ENCODE results near the gene ING3.

Gene ING3

DNA sequence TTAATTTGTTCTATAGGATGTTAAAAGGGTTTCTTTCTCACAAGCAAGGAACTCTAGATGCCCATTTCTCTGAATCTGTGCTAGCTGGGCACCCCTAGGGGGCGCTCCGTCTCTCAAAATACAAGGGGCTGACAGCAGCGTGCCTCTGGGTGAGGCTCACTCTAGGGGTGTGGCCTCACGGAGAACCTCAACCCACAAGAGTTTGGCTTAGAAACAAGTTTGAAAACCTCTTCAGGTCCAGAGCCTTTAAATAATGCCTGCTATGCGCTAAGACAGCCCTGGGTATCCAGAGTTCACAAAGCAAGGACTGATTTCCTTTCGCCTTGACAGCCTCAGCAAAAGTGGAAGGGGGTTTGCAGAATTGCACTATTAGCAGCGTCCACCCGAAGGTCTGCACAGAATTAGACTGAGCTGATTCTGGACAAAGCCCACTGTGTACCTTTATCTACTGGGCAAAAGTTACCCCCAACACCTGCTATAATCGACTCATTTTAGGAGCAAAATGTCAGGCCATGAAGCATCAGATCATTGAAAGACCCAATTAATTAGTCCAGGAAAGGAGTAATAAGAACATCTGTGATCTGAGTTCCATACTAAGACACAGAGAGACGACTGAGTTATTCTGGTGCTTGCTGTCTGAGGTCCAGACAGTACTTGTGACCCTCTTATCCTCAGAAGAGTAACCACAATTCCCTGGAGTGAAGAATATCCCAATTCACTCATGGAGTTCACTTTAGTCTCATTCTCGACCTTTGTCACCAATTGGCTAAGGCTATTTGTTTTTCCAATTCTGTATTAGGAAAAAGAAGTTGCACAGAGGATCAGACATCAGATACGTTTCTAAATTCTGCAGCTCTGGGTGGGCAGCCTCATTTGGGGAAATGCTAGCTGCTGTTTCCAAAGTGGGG is 37.4 kb downstream of the ING3 start:
- Histone ChIP-seq H3K27ac (ENCODE audit: low read depth, low read length) (peak overlapping the region; percentile 46), H3K4me1 (ENCODE audit: control insufficient read depth in 1 of 2, insufficient read depth in 2 of 2, low read length in 2 of 2) (peaks cover 7 to 16% of the 10 kb centered on the region in 2 donors), H3K27me3 (ENCODE audit: control insufficient read depth in 1 of 2, insufficient read depth in 2 of 2, low read length in 2 of 2) (peaks cover 4 to 8% of the 10 kb centered on the region in 2 donors), H3K36me3 (ENCODE audit: control insufficient read depth in 1 of 2, insufficient read depth in 2 of 2, low read length in 2 of 2) (no peaks in the 10 kb centered on the region), H3K9ac (ENCODE audit: low read depth in 1 of 2, low read length in 2 of 2) (peak overlapping the region; percentile 63 to 79), H3K4me3 (ENCODE audit: low read depth in 1 of 2, low read length in 2 of 2) (peak overlapping the region; percentile 68 to 74), H3K9me3 (ENCODE audit: control insufficient read depth in 1 of 2, low read length in 2 of 2) (no peaks in the 10 kb centered on the region)

DNA sequence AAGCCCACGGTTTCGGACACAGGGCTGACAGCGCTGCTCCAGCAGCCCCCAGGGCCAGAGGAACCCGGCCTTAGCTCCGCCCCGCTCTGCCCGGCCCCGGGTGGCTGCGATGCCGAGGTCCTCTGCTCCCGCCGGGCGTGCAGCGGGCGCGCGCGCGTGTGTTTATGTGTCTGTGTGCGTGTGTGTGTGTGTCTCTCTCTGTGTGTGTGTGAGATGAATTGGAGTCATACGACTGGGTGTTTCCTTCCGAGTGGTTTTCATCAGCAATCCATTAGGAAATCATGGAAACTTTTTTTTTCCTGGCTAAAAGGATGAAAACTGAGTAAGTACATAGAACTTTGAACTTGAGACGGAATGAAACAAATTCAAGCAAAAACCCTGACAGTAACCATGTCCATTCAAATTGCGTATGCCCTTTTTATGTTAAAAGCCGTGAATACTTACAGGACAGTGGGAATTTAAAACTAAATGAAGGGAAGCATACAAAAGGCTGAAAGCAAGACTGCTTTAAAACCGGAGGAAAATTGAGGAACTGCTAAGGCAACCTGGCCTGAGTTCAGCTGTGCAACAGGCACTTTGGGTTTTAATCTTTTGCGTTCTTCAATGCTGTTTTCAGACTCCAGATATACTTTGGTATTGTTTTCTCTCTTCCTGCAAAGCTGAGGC is 38.1 kb downstream of the ING3 start, which contains the start of gene CPED1:
CPED1 (plus strand) TSS at position 121 of the 666 bp plus-strand sequence. CDS start 911 bp downstream, outside the sequence.
- H3K27ac ChIP-seq (ENCODE audit: low read depth, low read length), result peak within 1 kb of the TSS; percentile 86
- H3K9me3 ChIP-seq (ENCODE audit: control insufficient read depth in 1 of 2, low read length in 2 of 2), result no peaks in the 10 kb centered on the region
- peaks cover 7 to 16% of the 10 kb centered on the region in 2 donors for H3K4me1 ChIP-seq (ENCODE audit: control insufficient read depth in 1 of 2, insufficient read depth in 2 of 2, low read length in 2 of 2)
- H3K36me3 ChIP-seq (ENCODE audit: control insufficient read depth in 1 of 2, insufficient read depth in 2 of 2, low read length in 2 of 2), result no peaks in the 10 kb centered on the region
- peaks cover 4 to 8% of the 10 kb centered on the region in 2 donors for H3K27me3 ChIP-seq (ENCODE audit: control insufficient read depth in 1 of 2, insufficient read depth in 2 of 2, low read length in 2 of 2)
- peak within 1 kb of the TSS; percentile 68 to 74 for H3K4me3 ChIP-seq (ENCODE audit: low read depth in 1 of 2, low read length in 2 of 2)
- H3K9ac ChIP-seq (ENCODE audit: low read depth in 1 of 2, low read length in 2 of 2), result peak within 1 kb of the TSS; percentile 63 to 79

DNA sequence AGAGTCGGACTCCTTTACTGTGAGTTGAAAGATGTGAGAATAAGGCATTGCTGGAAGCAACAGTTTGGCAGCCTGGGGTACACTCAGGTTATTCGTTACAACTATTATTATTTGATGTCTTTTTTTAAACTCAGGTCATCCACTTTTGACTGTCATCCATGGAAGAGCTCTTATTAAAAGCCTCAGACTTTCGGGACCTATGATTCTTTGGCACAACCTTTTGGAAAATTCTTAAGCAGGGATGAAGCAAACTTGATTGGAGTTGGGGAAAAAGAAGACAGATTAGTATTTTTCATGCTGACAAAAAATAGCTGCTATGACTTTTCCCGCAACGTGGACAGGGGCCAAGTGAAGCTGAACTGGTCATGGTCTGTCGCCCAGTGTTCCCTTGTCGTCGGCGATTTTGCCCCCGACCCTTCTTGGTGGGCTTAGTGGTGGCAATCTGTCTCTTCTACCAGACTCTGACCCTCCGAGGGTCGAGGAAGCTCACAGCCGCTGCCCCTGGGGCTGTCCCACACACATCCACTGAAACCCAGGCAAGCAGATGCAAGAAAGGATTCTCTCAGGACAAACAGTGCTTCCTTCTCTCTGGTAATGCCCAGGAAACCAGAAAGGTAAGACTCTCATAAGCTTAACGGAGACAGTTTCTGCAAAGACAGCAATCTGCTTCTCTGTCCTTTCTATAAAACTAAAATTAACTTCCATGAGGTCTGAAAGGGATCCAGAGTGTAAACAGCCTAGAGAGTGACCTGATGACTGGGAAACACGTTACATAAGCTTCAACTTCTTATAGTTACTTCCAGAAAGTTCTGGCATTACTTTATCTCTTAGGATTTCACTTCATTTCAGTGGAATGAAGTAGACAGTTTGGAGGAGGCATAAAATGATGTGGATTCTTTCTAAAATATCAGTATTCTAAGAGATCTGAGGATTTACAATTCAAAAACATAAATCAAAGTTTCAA is 39.0 kb downstream of the ING3 start:
- Histone ChIP-seq H3K36me3 (ENCODE audit: control insufficient read depth in 1 of 2, insufficient read depth in 2 of 2, low read length in 2 of 2) (no peaks in the 10 kb centered on the region), H3K27ac (ENCODE audit: low read depth, low read length) (peak overlapping the region; percentile 86), H3K4me1 (ENCODE audit: control insufficient read depth in 1 of 2, insufficient read depth in 2 of 2, low read length in 2 of 2) (peaks cover 8 to 16% of the 10 kb centered on the region in 2 donors), H3K9ac (ENCODE audit: low read depth in 1 of 2, low read length in 2 of 2) (peak overlapping the region; percentile 63 to 79), H3K9me3 (ENCODE audit: control insufficient read depth in 1 of 2, low read length in 2 of 2) (no peaks in the 10 kb centered on the region), H3K4me3 (ENCODE audit: low read depth in 1 of 2, low read length in 2 of 2) (peak overlapping the region; percentile 68 to 74), H3K27me3 (ENCODE audit: control insufficient read depth in 1 of 2, insufficient read depth in 2 of 2, low read length in 2 of 2) (peaks cover 4 to 8% of the 10 kb centered on the region in 2 donors)

DNA sequence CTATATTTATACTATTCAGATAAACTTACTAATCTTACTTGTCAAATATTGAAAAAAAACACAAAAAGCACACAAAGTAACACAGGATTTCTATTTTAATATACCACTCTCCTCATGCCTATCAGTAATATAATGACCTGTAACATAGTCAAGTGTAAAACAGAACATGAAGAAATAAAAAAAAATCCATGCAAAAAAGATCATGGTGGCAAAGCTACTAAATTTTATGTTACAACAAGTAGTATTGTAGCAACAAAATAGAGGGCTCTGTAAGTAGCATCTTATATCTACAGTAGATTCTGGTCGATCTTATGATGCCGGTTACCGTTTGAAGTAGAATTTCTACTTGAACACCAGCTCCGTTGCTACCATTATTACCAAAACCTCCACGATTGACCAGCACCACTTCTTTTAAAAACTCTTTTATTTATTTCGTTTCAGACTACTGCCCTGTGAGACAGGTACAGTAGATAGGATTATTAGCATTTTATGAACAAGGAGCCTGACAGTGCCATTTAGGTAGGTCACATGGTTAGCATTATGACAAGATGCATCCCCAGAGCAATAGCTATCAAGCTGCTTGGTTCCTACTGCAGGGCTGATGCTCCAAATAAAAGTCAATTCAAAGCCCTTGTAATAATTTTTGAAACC is 40.0 kb downstream of the ING3 start:
- H3K9me3 ChIP-seq (ENCODE audit: control insufficient read depth in 1 of 2, low read length in 2 of 2), result no peaks in the 10 kb centered on the region
- peaks cover 4 to 8% of the 10 kb centered on the region in 2 donors for H3K27me3 ChIP-seq (ENCODE audit: control insufficient read depth in 1 of 2, insufficient read depth in 2 of 2, low read length in 2 of 2)
- H3K36me3 ChIP-seq (ENCODE audit: control insufficient read depth in 1 of 2, insufficient read depth in 2 of 2, low read length in 2 of 2), result no peaks in the 10 kb centered on the region
- H3K27ac ChIP-seq (ENCODE audit: low read depth, low read length), result peak overlapping the region; percentile 37
- H3K4me3 ChIP-seq (ENCODE audit: low read depth in 1 of 2, low read length in 2 of 2), result peak overlapping the region; percentile 14 to 37
- H3K9ac ChIP-seq (ENCODE audit: low read depth in 1 of 2, low read length in 2 of 2), result peak overlapping the region; percentile 18 to 79
- H3K4me1 ChIP-seq (ENCODE audit: control insufficient read depth in 1 of 2, insufficient read depth in 2 of 2, low read length in 2 of 2), result peaks cover 13 to 16% of the 10 kb centered on the region in 2 donors

DNA sequence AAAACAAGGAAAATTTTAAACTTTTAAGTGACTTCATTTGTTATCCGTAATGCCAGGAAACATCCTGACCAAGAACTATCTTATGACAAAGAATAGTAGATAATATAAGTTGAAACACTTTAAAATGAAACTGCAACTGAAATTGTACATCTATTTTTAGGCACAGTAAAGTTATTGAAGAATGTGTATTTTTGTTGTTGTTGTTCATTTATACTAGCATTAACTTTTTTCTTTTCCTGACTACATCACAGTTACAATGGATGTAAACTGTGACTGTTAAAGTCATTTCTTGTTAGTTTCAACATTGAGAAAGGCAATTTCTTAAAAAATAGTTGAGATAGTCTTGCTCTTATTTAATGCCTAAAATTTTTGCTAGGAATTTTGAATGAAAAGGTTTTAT is 40.6 kb downstream of the ING3 start:
- Histone ChIP-seq H3K36me3 (ENCODE audit: control insufficient read depth in 1 of 2, insufficient read depth in 2 of 2, low read length in 2 of 2) (no peaks in the 10 kb centered on the region), H3K9ac (ENCODE audit: low read depth in 1 of 2, low read length in 2 of 2) (peak overlapping the region in 1 of 2 donors; percentile 79), H3K4me1 (ENCODE audit: control insufficient read depth in 1 of 2, insufficient read depth in 2 of 2, low read length in 2 of 2) (peaks cover 13 to 16% of the 10 kb centered on the region in 2 donors), H3K9me3 (ENCODE audit: control insufficient read depth in 1 of 2, low read length in 2 of 2) (no peaks in the 10 kb centered on the region), H3K27me3 (ENCODE audit: control insufficient read depth in 1 of 2, insufficient read depth in 2 of 2, low read length in 2 of 2) (peaks cover 4 to 8% of the 10 kb centered on the region in 2 donors), H3K27ac (ENCODE audit: low read depth, low read length) (peak overlapping the region; percentile 37), H3K4me3 (ENCODE audit: low read depth in 1 of 2, low read length in 2 of 2) (peak overlapping the region; percentile 14 to 37)

DNA sequence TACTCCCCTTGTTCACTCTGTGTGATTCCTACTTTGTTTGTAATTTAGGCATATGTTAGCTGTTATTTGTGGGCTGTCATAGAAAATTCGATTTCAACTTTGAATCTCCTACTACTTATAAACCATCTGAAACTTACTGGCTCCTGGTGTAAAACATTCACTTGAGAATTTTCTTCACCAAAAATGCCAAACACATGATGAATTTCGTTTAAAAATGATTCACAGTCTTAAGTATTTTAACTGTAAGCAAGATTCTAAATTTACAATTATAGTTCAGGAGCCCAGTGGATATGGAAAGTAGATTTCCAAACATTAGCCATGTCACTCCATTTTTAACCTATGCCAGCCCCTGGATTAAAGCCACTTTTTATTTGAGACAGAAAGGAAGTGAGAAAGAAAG is 41.0 kb downstream of the ING3 start:
- H3K27ac ChIP-seq (ENCODE audit: low read depth, low read length), result peak overlapping the region; percentile 37
- peak overlapping the region in 1 of 2 donors; percentile 20 for H3K9ac ChIP-seq (ENCODE audit: low read depth in 1 of 2, low read length in 2 of 2)
- no peaks in the 10 kb centered on the region for H3K36me3 ChIP-seq (ENCODE audit: control insufficient read depth in 1 of 2, insufficient read depth in 2 of 2, low read length in 2 of 2)
- H3K27me3 ChIP-seq (ENCODE audit: control insufficient read depth in 1 of 2, insufficient read depth in 2 of 2, low read length in 2 of 2), result peaks cover 4 to 8% of the 10 kb centered on the region in 2 donors
- H3K4me1 ChIP-seq (ENCODE audit: control insufficient read depth in 1 of 2, insufficient read depth in 2 of 2, low read length in 2 of 2), result peaks cover 15 to 17% of the 10 kb centered on the region in 2 donors
- peak overlapping the region in 1 of 2 donors; percentile 37 for H3K4me3 ChIP-seq (ENCODE audit: low read depth in 1 of 2, low read length in 2 of 2)
- H3K9me3 ChIP-seq (ENCODE audit: control insufficient read depth in 1 of 2, low read length in 2 of 2), result no peaks in the 10 kb centered on the region

DNA sequence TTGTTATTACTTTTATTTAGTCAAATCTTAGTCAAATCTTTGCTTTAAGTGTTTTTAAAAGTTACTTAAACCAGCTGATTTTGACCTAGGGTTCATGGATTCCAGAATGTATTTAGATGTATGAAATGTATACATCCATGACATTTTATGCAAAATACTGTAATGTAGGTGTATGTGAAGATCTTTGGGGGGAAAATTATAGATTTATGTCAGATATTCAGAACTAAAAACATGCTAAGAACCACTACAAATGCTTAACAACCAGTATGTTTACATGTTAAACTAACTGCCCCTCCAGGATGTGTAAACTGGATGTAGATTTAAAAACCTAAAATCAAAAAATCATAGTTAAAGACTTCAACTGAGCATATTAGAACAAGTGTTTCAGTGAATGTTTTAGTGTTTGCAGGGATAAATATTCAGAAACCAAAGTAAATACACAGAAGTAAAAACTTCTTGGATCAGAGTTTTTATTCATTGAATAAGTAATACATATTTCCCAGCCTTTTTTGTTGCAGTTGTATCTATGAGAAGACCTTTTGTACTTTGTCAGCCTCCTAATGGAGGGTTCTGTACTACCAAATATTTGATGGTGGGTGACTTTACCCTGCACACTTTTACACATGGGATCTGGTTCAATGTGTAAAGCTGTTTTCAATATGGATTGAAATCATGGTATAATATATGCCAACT is 41.8 kb downstream of the ING3 start:
- no peak overlapping the region for H3K9ac ChIP-seq (ENCODE audit: low read depth in 1 of 2, low read length in 2 of 2)
- H3K9me3 ChIP-seq (ENCODE audit: control insufficient read depth in 1 of 2, low read length in 2 of 2), result no peaks in the 10 kb centered on the region
- H3K27ac ChIP-seq (ENCODE audit: low read depth, low read length), result no peak overlapping the region
- peaks cover 4 to 8% of the 10 kb centered on the region in 2 donors for H3K27me3 ChIP-seq (ENCODE audit: control insufficient read depth in 1 of 2, insufficient read depth in 2 of 2, low read length in 2 of 2)
- no peak overlapping the region for H3K4me3 ChIP-seq (ENCODE audit: low read depth in 1 of 2, low read length in 2 of 2)
- peaks cover 19% of the 10 kb centered on the region in 2 donors for H3K4me1 ChIP-seq (ENCODE audit: control insufficient read depth in 1 of 2, insufficient read depth in 2 of 2, low read length in 2 of 2)
- no peaks in the 10 kb centered on the region for H3K36me3 ChIP-seq (ENCODE audit: control insufficient read depth in 1 of 2, insufficient read depth in 2 of 2, low read length in 2 of 2)

DNA sequence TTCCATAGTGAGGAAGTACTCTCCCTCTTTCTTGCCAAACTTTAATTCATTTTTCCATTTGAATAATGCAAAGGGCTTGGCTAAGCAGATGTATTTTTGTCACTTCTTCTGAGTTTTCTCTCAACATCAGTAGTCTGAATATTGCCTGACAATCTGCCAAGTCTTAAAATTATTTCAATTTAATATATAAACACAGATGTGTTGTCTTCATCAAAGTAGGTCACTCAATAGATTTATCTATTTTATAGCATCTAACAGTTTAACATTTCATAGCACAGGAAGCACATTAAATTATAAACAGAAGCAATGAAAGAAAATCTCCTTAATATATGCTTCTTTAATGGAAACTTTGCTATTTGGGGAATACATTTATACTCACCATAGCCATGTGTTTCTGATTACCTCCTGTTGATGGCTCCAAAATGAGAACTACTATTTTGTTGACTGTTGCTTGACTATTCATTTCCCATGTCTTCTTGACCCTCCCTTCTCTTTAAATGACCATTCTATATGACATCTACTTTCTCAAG is 42.5 kb downstream of the ING3 start:
- H3K27me3 ChIP-seq (ENCODE audit: control insufficient read depth in 1 of 2, insufficient read depth in 2 of 2, low read length in 2 of 2), result peaks cover 4 to 8% of the 10 kb centered on the region in 2 donors
- H3K4me1 ChIP-seq (ENCODE audit: control insufficient read depth in 1 of 2, insufficient read depth in 2 of 2, low read length in 2 of 2), result peaks cover 15 to 16% of the 10 kb centered on the region in 2 donors
- H3K4me3 ChIP-seq (ENCODE audit: low read depth in 1 of 2, low read length in 2 of 2), result no peak overlapping the region
- no peak overlapping the region for H3K9ac ChIP-seq (ENCODE audit: low read depth in 1 of 2, low read length in 2 of 2)
- H3K9me3 ChIP-seq (ENCODE audit: control insufficient read depth in 1 of 2, low read length in 2 of 2), result no peaks in the 10 kb centered on the region
- no peaks in the 10 kb centered on the region for H3K36me3 ChIP-seq (ENCODE audit: control insufficient read depth in 1 of 2, insufficient read depth in 2 of 2, low read length in 2 of 2)
- no peak overlapping the region for H3K27ac ChIP-seq (ENCODE audit: low read depth, low read length)

Measured in duodenal mucosa (tissue), 2 donors.